ENCODE data around the gene KNDC1. TPM values are rescaled to one million over a fixed set of nuclear protein-coding genes. Genes with fewer than 3 reads are reported as not detected.

The KNDC1 gene
- total and polyA plus RNA-seq, 2 of the 13 experiments (the other 11 are each of a cell fraction or from before 2014, with no cell fraction given): 0.69 TPM; not detected in 1

DNA sequence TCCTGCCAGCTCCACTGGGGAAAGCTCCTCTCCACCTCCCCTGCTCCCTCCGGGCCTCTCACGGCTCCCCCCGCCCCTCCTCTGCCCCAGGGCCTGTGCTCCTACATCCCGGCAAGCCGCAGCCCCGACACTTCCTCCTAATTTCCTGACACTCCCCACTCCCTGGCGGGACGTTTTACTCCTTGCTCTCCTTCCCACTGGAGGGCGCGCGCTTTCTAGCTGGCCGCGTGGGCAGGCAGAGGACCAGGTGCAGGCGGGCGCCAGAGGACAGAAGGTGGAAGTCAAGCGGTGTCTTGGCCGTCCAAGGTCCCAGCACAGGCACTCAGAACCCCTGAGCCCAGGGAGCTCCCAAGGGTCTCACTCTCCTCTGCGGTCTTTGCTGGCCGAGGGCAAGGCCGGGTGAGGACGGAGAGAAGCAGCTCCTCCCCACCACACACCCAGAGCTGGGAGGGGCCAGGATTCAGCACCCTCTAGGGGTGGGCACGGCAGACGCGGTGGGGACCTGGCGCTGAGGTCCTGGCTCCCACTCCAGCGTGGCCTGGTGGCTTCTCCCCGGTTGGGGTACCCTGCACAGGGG lies 97.6 kb downstream of the KNDC1 start (continued):
- TF ChIP-seq MYC (CRISPR knock-in tag; IDR thresholded peaks at IDR 0.05; ENCODE audit: borderline replicate concordance) (peak; percentile 47; the same call in 1 of the 2 replicates), HOXA9 (CRISPR knock-in tag; IDR thresholded peaks at IDR 0.05; ENCODE audit: borderline replicate concordance) (no peak), CBX2 (IDR thresholded peaks at IDR 0.05; ENCODE audit: low read depth, low read length) (no peak), CBX2 (CRISPR knock-in tag; IDR thresholded peaks at IDR 0.05; ENCODE audit: low read depth) (0 out of 2 replicates have a peak, but pooled peaks have one; percentile 65), FLYWCH1 (CRISPR knock-in tag; IDR thresholded peaks at IDR 0.05) (no peak), STAG1 (CRISPR knock-in tag; IDR thresholded peaks at IDR 0.05) (peak; percentile 51), MTA3 (CRISPR knock-in tag; IDR thresholded peaks at IDR 0.05) (no peak), RFX5 (IDR thresholded peaks at IDR 0.05; ENCODE audit: low read depth, low read length) (no peak), MAX (IDR thresholded peaks at IDR 0.05) (peak; percentile 47; the same call in 1 of the 2 replicates), ZNF263 (CRISPR knock-in tag; IDR thresholded peaks at IDR 0.05) (peak; percentile 91), KDM2A (CRISPR knock-in tag; IDR thresholded peaks at IDR 0.05; ENCODE audit: borderline replicate concordance, low read depth) (peak; percentile 26; the same call in 1 of the 2 replicates), GABPB1 (CRISPR knock-in tag; IDR thresholded peaks at IDR 0.05) (no peak), SNRNP70 (IDR thresholded peaks at IDR 0.05; ENCODE audit: low read depth, low read length) (no peak), ZNF746 (CRISPR knock-in tag; IDR thresholded peaks at IDR 0.05) (no peak), ZMYM4 (CRISPR knock-in tag; IDR thresholded peaks at IDR 0.05) (no peak), HNRNPLL (IDR thresholded peaks at IDR 0.05; ENCODE audit: low read depth, low read length, poor library complexity, severe bottlenecking) (peak; percentile 30)
- TF ChIP-seq, protein P1, sequence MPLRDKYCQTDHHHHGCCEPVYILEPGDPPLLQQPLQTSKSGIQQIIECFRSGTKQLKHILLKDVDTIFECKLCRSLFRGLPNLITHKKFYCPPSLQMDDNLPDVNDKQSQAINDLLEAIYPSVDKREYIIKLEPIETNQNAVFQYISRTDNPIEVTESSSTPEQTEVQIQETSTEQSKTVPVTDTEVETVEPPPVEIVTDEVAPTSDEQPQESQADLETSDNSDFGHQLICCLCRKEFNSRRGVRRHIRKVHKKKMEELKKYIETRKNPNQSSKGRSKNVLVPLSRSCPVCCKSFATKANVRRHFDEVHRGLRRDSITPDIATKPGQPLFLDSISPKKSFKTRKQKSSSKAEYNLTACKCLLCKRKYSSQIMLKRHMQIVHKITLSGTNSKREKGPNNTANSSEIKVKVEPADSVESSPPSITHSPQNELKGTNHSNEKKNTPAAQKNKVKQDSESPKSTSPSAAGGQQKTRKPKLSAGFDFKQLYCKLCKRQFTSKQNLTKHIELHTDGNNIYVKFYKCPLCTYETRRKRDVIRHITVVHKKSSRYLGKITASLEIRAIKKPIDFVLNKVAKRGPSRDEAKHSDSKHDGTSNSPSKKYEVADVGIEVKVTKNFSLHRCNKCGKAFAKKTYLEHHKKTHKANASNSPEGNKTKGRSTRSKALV (CRISPR knock-in tag; IDR thresholded peaks at IDR 0.05): 0 out of 2 replicates have a peak, but pooled peaks have one; percentile 25
- TF ChIP-seq, protein P2, sequence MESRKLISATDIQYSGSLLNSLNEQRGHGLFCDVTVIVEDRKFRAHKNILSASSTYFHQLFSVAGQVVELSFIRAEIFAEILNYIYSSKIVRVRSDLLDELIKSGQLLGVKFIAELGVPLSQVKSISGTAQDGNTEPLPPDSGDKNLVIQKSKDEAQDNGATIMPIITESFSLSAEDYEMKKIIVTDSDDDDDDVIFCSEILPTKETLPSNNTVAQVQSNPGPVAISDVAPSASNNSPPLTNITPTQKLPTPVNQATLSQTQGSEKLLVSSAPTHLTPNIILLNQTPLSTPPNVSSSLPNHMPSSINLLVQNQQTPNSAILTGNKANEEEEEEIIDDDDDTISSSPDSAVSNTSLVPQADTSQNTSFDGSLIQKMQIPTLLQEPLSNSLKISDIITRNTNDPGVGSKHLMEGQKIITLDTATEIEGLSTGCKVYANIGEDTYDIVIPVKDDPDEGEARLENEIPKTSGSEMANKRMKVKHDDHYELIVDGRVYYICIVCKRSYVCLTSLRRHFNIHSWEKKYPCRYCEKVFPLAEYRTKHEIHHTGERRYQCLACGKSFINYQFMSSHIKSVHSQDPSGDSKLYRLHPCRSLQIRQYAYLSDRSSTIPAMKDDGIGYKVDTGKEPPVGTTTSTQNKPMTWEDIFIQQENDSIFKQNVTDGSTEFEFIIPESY (CRISPR knock-in tag; IDR thresholded peaks at IDR 0.05): 0 out of 2 replicates have a peak, but pooled peaks have one; percentile 21
- TF ChIP-seq, protein P3, sequence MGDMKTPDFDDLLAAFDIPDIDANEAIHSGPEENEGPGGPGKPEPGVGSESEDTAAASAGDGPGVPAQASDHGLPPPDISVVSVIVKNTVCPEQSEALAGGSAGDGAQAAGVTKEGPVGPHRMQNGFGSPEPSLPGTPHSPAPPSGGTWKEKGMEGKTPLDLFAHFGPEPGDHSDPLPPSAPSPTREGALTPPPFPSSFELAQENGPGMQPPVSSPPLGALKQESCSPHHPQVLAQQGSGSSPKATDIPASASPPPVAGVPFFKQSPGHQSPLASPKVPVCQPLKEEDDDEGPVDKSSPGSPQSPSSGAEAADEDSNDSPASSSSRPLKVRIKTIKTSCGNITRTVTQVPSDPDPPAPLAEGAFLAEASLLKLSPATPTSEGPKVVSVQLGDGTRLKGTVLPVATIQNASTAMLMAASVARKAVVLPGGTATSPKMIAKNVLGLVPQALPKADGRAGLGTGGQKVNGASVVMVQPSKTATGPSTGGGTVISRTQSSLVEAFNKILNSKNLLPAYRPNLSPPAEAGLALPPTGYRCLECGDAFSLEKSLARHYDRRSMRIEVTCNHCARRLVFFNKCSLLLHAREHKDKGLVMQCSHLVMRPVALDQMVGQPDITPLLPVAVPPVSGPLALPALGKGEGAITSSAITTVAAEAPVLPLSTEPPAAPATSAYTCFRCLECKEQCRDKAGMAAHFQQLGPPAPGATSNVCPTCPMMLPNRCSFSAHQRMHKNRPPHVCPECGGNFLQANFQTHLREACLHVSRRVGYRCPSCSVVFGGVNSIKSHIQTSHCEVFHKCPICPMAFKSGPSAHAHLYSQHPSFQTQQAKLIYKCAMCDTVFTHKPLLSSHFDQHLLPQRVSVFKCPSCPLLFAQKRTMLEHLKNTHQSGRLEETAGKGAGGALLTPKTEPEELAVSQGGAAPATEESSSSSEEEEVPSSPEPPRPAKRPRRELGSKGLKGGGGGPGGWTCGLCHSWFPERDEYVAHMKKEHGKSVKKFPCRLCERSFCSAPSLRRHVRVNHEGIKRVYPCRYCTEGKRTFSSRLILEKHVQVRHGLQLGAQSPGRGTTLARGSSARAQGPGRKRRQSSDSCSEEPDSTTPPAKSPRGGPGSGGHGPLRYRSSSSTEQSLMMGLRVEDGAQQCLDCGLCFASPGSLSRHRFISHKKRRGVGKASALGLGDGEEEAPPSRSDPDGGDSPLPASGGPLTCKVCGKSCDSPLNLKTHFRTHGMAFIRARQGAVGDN (CRISPR knock-in tag; IDR thresholded peaks at IDR 0.05): peak; percentile 28; the same call in 1 of the 2 replicates

Measured in HepG2 (cell line).